ENCODE measurements around the gene POGLUT3. TPM values are rescaled to one million over a fixed set of nuclear protein-coding genes. Genes with fewer than 3 reads are reported as not detected.

POGLUT3 gene, protein sequence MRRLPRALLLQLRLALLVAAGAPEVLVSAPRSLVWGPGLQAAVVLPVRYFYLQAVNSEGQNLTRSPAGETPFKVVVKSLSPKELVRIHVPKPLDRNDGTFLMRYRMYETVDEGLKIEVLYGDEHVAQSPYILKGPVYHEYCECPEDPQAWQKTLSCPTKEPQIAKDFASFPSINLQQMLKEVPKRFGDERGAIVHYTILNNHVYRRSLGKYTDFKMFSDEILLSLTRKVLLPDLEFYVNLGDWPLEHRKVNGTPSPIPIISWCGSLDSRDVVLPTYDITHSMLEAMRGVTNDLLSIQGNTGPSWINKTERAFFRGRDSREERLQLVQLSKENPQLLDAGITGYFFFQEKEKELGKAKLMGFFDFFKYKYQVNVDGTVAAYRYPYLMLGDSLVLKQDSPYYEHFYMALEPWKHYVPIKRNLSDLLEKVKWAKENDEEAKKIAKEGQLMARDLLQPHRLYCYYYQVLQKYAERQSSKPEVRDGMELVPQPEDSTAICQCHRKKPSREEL
- 14.7 and 17.6 TPM in 2 replicates for total RNA-seq (ENCODE audit: low replicate concordance)

DNA sequence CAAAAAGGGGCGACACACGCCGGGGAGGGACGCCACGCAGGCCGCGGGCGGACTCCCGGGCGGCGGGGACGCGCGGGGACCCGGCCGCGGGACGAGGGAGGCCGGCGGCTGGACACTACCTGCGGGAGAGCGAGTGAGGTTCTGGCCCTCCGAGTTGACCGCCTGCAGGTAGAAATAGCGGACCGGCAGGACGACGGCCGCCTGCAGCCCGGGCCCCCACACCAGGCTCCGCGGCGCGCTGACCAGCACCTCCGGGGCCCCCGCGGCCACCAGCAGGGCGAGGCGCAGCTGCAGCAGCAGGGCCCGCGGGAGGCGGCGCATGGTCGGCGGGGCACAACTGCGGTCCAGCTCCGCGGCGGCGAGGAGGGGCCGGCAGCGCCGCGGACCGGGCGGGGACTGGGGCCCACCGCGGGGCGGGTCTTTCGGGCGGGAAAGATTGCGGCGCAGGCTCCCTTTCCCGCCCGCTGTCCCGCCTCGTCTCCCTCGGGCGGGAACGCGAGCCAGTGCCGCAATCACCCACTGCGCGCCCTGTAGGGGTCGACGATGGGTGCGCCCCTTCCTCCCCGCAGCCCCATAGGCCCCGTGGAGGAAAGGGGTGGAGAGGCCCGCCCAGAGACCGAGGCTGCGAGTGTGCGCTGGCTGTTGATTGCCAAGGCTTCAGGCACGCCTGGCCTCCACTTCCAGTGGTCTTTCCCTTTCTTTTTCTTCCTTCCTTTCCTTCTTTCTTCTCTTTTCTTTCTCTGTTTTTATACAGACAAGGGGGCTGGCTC lies at the start of gene POGLUT3:
Gene POGLUT3, minus strand, starts transcription at position 339 of the 770 bp plus-strand sequence. Its CDS starts 18 bp downstream, at position 321.

DNA sequence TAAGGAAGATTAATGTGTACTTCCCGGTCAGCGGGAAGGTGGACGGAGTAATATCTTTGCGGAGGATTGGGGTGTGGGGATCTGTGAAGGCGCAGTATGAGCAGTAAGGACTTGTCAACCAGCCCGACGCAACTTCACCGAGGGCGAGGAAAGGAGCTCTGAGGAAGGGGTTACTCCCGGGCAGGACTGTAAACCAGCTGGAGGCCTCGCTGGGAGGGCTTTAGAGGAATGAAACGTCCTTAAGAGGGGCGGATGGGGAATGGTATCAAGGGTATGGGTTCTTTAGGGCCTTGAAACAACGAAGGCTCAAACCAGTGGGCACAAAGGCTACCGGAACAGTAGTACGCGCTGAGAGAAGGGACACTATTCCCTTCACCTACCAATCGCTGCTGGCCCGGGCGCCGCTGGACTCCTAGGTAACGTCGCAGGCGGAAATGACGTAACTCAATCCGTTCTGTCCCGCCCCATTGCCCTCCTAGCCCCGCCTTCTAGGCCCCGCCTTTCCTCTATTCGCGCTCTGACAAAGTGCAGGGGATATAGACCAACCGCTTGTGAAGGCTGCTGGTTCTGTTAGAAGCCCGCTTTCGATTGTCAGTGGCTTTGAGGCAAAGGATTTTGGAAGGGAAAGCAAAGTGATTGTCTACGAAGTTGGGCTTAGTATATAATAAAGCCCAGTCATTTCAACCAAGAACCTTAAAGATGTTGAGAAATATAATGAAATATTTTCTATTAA lies 30.9 kb downstream of the POGLUT3 start, which contains the start of gene C11orf65:
Gene C11orf65, minus strand, starts transcription at position 439 of the 733 bp plus-strand sequence. CDS start 5,970 bp downstream, outside the sequence.

Other genes starting within 250 kb of the POGLUT3 start
- 0.30 and 0.35 TPM in 2 replicates for gene C11orf65, start 30.9 kb downstream of the POGLUT3 start, total RNA-seq (ENCODE audit: low replicate concordance)
- 0.08 and 0.59 TPM in 2 replicates for gene EXPH5, start 95.4 kb upstream of the POGLUT3 start, total RNA-seq (ENCODE audit: low replicate concordance)
- gene DDX10, start 166.7 kb upstream of the POGLUT3 start, total RNA-seq (ENCODE audit: low replicate concordance), result 16.6 and 20.7 TPM in 2 replicates